ENCODE data around the gene MKNK1.

DNA sequence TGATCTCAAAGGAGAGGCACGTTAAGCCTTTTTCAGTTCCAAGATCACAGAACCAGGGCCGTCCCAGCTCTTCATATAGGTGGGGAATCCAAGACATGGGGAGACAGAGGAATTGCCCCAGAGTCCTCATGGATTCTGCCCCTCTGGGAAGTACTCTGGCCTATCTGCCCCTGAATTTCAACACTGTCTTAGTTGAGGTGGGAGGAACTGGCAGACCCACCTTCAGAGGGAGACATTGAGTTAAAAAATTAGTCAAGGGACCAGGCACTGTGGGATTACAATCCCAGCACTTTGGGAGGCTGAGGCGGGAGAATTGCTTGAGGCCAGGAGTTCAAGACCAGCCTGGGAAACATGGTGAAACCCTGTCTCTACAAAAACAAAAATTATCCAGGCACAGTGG is 50.6 kb downstream of the MKNK1 start:
- TF ChIP-seq POLR2AphosphoS5 (IDR thresholded peaks at IDR 0.05; ENCODE audit: borderline replicate concordance, low read depth, low read length) (no peak), EZH2 (IDR thresholded peaks at IDR 0.05) (no peak)
